DLD1 (cell line): ENCODE results near the gene PPP2R3B.
"Not testable (repeated sequence)": the region's sequence is repeated elsewhere in the genome, so short reads cannot be mapped to it uniquely, and the experiment has no call there.

ENCODE experiments used
- in situ Hi-C: cut with HindIII; loops from 2 replicates; pipeline ENCODE4 v1.10.0; 2017; ENCODE audit warnings: low sequenced_read_pairs

Gene PPP2R3B

DNA sequence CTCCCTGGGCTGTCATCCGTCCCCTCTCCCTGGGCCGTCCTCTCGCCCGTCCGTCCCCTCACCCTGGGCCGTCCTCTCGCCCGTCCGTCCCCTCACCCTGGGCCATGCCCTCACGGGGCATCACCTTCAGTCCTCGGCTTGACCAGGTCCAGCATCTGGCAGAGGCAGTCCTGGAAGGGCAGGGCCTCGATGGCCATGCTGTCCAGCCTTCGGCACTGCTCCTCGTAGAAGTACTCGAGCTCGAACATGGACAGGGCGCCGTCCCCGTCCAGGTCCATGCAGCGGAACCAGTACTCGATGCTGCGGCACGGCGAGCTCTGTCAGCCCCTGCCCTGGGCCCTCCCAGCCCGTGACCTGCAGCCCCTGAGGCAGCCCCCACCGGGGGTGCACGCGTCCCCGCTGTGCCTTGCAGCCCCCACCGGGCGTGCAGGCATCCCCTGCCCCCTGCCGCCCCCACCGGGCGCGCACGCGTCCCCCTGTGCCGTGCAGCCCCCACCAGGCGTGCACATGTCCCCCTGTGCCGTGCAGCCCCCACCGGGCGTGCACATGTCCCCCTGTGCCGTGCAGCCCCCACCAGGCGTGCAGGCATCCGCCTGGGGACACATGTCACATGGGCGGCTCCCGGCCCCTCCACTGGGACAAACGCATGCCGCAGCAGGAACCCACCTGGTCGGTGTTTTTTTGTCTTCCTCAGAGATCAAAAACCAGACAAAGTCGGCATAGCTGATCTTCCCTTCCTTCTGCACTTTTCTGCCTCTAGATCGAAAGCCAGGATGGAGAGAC, 45.9 kb downstream of the PPP2R3B start:
- in situ Hi-C loops, result no loop called here

DNA sequence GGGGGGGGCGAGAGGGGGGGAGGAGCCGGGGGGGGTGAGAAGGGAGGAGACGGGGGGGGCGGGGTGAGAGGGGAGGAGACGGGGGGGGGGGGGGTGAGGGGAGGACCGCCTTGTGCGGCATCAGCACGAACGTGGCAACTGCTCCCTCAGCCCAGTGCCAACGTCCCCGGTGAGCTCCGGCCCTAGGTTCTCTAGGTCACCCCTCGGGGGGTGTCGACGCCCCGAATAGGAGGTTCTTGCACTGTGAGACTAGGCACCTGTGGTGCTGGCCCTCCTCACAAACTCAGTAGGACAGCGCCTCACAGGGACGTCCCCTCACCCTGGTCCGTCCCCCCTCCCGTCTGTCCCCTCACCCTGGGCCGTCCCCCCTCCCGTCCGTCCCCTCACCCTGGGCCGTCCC, 46.6 kb downstream of the PPP2R3B start:
- in situ Hi-C loops, result no loop called here

DNA sequence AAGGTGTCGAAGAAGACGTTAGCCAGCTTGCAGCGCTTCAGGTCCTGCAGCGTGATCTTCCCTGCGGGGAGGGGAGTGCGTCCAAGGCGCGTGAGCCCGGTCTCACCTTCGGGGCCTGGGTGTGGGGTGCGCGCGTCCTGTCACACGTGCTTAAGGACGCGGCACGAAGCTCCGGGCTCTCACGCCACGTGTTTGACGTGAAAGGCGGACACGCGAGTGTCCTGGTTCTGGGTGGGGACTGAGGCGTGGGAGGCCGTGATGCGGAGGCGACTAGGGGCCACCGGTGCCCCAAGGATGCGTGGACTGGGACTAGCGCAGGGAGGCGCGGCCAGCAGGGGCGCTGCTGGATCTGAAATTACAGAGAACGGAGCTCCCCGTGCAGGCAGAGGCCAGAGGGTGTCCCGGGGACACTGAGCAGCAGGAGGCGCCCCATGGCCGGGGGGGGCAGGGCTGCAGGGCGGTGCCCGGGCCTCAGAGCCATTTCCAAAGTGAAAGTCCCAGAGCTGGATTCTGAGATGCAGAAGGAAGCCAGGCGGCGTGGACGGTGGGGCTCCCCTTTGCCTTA, 47.8 kb downstream of the PPP2R3B start:
- in situ Hi-C loops, result no loop called here

DNA sequence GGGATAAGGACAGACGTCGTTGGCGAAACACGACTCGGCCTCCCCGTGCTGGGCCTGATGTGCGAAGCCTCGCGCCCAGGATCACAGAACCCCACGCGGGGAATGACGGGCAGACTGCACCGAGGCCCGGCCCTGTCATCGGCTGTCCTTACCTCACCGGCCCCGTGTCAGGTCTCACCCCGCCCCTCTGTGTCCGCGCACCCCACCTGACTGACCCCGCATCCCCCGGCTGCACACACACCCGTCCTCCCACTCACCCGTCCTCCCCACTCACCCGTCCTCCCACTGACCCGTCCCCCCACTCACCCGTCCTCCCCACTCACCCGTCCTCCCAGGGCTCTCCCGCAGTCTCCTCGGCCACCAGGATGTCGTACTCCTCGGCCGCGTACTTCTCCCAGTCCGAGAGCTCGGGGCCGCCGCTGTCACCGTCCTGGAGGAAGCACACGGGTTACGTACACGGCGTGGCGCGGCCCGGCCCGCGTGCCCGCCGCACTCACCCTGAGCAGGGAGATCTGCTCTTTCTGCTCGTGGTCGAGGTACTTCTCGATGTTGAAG, 48.3 kb downstream of the PPP2R3B start:
- in situ Hi-C loops, result no loop called here

DNA sequence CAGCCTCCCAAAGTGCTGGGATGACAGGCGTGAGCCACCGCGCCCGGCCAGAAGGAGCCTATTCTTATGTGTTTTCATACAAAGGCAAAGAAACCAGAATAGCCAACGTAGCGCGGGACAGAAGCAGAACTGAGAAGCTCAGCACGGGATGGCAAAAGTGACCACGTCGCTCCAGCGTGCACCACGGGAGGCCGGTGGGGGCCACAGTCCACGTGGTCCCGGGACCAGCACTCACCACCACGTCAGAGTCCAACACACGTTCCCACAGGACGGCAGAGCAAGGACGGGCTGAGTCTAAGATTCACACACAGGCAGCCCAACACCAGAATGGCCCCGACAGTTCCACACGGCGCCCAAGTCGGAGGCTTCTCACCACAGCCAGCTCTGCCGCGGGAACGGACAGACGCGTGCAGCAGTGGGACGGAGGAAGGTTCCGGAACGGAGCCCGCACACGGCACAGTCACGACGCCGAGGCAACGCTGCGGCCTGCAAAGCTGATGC, 49.3 kb downstream of the PPP2R3B start:
- in situ Hi-C loops, result no loop called here

DNA sequence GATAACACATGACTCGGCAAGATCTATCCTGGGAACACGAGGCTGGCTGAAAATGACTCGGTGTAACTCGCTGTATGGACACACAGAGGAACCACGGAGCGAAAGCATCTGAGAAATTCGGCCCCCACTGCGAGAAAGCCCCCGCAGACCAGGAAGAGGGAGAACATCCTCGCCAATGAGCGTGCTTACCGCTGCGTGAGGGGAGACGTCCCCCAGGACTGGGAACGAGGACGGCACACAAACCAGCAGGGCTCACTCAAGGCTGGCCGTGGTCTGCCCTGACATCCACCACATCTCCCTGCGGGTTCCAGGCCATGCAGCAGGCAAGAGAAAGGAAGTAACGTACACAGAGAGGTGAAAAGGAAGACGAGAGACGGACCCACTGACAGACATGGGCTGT, 50.5 kb downstream of the PPP2R3B start:
- in situ Hi-C loops, result no loop called here

DNA sequence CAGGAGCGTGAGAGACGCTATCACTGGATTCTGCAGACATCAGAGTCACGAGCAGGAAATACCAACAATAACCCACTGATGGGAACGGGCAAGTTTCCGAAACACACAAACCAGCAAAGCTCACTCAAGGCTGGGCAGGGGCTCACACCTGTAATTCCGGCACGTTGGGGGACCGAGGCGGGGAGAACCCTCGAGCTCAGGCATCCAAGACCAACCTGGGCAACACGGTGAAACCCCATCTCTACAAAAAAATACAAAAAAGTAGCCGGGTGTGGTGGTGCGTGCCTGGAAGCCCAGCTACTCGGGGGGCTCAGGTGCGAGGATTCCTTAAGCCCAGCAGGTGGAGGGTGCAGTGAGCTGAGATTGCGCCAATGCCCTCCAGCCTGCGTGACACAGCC, 51.0 kb downstream of the PPP2R3B start:
- in situ Hi-C loops, result no loop called here

DNA sequence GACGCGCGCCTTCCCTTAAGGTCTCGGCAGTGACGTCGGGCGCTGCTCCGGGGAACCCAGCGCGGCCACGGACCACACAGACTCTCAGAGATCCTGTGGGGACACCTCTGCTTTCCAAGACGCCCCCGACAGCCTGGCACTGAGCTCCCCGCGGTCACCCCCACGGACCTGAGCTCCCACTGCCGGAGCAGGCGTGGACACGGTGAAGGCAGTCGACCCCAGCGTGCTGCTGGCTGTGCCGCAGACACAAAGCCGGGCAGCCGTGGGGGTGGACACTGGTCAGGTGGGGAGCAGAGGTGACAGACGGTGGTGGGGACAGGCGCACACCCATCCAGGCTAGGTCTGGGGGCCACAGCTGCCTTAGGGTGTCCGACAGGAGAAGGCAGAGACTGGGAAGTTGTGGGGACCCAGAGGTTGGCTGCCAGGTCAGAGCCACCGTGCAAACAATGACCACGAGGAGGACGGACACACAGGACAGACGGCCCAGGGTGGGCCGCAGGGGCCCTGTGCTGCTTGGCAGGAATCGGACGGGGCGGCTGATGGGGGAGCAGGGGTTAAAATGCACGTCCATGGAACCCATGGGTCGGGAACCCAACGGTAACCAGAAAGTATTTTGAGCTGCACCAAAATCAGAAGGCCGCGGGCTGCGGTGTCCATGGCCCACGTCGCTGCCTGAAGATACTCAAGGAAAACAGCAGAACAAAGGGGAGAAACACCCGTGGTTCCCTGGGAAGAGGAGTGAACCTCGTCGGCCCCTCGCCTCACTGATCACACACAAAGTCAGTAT, 51.5 kb downstream of the PPP2R3B start:
- in situ Hi-C loops, result no loop called here

DNA sequence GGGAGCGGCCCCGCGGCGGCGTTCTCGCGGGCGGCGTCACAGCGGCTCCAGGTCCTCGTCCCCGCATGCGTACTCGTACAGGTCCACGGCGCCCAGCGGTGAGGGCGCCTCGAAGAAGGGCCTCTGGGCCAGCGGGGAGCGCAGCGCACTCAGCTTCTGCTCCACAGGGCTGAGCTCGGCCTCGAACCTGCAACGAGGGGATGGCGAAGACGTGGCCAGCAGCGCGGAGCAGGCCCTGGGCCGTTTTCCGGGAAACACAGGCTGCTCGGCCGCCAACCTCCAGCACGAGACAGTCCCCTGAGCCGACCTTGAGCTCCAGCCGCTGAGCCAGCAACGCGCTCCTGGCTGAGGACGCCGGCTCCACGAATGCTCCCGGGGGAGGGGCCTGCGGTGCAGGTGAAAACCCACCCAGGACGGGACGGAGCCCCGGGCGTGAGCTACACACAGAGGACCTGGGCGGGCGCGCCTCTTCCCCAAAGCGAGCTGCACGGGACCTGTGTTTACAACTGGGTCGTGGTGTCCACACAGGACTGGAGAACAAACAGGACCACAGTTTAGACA, 52.3 kb downstream of the PPP2R3B start:
- in situ Hi-C loops, result no loop called here

DNA sequence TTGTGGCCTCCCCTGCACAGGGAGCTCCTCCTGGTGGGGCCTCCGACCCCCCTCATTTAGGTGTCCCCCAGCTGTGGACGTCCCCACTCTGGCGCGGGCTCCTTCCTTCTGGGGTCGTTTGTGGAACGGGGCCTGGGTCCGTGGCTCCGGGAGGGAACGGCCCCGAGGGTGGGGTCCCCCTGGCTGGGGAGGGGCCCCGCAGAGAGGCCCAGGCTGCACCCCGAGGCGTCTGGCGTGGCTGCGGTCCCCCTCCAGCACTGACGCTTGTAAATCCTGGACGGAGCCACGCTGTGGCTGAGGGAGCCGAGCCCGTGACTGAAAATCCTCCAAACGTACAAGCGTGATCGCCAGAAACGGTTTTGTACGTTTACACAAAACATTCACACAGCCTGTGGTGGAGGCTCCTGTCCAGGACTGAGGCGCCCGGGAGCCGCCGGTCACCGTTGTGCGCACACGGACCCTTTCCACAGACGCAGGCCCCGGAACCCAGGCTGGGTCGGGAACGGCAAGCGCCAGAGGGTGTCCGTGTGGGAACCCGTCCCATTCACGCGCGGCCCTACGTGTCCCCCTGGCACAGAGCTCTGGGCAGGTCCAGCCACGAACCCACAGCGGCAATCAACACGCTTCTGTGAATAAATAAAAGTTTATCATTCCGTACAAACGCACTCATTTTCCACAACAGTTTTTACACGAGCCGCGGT, 52.9 kb downstream of the PPP2R3B start:
- in situ Hi-C loops, result no loop called here

DNA sequence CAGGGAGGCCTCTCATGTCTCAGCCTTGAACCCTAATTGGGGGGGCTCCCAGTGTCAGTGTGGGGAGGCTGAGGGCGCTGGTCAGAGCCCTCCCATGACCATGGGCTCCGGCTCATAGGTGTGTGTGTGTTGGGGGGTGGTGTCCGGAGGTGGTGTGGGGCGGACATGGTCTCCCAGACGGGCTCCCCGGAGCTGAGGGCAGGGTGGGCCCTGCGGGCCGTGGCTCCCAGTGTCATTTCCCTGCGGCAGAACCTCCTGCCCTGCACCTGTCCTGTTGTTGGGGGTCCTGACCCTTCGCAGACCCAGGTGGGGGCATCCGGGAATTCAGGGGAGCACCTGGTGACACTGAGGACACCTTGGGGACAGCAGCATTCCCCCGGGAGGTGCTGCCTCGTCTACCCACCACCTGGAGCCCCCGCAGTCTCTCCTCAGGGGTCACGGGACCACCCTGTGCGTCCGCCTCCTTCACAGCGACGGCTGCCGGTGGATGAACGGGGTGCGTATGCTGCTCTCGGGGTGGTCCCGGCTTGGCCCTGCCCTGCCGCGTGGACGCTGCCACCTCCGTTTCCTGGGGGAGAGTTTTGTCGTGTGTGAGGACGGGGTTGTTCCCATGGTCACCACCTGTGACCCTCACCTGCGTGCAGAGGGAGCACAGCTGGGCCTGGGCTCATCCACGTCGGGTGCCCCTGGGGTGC, 53.6 kb downstream of the PPP2R3B start:
- in situ Hi-C loops, result no loop called here

DNA sequence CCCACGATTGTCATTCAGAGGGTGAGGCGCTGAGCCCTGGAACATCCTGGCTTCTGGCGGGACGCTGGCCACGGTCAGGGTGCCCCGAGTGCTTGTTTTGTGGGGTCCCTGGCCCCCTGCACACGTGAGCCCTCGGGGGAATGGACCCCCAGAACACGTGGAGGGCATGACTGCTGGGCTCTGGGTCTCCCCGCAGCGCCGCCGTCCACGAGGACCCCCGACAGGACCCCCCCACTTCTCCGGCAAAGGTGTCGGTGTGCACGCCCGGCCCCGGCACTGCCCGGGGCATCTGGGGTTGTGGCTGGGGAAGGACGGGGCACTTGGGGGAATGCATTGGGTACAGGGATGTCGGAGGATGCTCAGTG, 54.2 kb downstream of the PPP2R3B start:
- in situ Hi-C loops, result no loop called here

DNA sequence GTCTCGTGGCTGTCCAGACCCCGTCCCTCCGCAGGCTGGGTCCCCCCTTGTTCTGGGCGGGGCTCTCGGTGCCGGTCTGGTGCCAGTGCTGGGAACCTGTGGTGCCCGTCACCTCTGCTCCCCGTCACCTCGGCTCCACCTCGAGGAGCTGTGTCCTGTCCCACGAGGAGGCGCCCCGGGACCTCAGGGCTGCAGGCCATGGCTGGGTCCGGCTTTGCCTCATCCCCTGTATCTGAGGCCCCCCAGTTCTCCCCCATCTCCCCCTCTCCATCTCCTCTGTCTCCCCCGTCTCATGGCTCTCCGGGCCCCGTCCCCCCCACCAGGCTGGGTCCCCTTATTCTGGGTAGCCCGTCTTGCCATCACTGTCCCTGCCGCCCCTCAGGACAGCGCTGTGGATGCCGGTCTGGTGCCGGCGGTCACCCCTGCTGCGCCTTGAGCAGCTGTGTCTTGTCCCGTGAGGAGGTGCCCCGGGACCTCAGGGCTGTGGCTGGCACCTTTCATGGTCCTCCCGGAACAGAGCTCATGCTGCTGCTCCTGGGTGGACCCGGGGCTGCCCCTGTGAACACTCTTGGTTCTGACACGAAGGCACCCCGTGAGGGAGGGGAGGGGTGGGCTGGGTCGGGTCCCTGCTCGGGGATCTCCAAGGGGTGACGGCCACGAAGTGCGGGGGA, 54.7 kb downstream of the PPP2R3B start:
- in situ Hi-C loops, result no loop called here

DNA sequence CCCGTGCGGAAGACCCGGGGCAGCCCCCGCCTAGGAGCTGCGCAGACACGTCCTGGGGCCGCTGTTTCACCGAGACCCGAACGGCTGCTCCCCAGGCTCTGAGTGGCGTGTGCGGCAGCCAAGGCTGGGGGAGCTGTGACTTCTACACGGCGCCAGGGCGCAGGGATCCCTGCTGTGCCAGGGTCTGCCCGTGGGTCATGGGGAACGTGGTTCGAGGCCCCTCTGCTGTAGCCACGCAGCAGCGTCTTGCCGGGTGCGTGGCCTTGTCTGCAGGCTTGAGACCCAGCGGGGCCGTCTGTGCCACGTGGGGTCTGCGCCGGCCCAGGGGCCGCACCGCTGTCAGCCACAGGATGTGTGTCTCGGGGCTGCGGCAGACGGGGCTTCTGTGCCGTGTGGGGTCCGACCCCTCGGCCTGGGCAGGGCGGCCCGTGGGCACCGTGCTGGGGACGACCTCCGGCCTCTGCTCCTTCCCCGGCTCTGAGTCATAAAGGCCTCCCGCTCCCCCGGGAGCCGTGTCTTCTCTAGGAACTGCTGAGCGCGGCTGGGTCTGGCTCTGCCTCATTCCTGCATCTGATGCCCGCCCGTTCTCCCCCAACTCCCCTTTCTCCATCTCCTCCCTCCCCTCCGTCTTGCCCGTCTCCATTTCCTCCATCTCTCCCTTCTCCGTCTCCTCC, 55.4 kb downstream of the PPP2R3B start:
- in situ Hi-C loops, result no loop called here

DNA sequence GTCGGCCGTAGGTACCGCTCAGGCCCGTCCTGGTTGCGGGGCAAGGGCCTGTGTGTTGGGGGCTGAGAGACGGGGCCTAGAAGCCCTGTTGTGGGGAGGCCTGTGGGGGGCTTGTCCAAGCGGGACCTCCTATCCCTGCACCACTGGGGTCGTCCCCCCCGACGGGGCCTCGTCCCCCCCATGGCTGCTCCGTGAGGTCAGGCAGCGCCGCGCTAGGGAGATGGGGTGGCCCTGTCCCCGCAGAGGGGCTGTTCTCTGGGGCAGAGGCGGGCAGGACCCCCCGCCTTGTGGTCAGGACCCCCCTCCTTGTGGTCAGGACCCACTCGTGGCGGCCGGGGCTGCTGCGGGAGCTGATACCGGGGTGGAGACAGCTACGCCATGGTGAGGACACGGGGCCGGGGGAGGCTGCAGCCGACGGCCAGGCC, 56.0 kb downstream of the PPP2R3B start:
- in situ Hi-C loops, result no loop called here

DNA sequence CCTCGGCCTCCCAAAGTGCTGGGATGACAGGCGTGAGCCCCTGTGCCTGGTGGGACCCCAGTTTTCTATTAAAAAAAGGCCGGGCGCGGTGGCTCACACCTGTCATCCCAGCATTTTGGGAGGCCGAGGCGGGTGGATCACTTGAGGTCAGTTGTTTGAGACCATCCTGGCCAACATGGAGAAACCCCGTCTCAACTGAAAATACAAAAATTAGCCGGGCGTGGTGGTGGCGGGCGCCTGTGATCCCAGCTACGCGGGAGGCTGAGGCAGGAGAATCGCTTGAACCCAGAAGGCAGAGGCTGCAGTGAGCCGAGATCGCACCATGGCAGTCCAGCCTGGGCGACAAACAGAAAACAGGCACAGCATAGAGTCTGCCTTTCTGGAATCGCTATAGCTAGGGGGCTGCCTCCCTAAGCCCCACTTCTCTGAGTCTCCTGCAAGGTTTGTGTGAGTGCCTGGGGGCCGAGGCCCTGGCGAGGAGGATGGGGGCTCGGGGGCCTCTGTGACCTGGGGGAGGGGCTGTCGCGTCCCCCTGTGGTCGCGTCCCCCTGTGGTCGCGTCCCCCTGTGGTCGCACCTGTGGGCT, 56.5 kb downstream of the PPP2R3B start:
- in situ Hi-C loops, result not testable (repeated sequence)

DNA sequence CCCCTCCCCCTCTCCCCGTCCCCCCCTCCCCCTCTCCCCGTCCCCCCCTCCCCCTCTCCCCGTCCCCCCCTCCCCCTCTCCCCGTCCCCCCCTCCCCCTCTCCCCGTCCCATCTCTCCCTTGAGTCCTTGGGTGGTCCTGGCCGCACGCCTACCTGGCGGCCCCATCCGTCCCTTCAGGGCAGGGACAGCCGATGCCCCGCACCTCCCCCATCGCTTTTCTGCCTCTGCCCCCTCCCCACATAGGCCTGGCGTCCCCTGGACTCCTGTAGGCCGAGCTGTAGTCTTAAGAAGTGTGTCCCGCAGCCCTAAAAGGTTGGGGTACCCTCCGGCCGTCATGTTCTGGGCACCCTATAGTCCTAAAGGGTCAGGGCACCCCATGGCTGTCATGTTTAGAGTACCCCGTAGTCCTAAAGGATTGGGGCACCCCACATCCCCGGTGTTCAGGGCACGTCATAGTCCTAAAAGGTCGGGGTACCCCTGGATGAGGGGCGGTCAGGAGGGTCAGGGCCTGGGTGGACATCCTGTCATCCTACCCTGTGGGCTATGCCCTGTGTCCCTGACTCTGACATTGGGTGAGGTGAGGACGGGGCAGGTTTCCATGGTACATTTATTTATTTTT, 57.3 kb downstream of the PPP2R3B start:
- in situ Hi-C loops, result no loop called here

DNA sequence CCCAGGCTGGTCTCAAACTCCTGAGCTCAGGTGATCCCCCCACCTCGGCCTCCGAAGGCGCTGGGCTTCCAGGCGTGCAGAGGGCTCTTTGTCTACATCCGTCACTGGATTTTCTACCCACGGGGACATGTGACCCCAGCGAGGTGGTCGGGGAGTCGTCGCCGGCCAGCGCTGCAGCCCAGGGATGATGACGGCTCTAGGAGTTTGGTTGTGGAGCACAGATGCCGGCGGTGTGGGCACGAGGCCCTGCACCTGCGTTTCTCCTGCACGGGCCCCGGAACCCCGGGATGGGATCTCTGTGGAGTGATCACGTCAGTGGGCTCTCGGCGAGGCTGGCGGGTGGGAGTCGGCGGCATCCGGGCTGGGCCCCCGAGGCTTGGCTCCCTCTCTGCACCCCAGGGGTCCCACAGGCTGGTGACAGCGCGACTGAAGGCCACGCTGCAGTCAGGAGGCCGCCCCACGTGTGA, 59.0 kb downstream of the PPP2R3B start:
- in situ Hi-C loops, result no loop called here
